ENCODE measurements around the gene GPR153. TPM values are rescaled to one million over a fixed set of nuclear protein-coding genes. Genes with fewer than 3 reads are reported as not detected.

GPR153 gene
- total RNA-seq, 1 experiment from 2014 or later, result 6.1 TPM

GRCh38 chr1:6252374-6252710 is 8.6 kb downstream of the GPR153 start:
- Histone ChIP-seq H3K9me3 (ENCODE audit: control insufficient read depth in 1 of 2, insufficient read depth in 1 of 2, low read depth in 1 of 2, low read length in 2 of 2) (no peaks in the 10 kb centered on the region), H3K36me3 (ENCODE audit: control insufficient read depth in 1 of 2, insufficient read depth in 2 of 2, low read length in 2 of 2) (no peaks in the 10 kb centered on the region), H3K4me1 (ENCODE audit: control insufficient read depth in 1 of 2, insufficient read depth in 2 of 2, low read length in 2 of 2) (peaks cover 8 to 14% of the 10 kb centered on the region in 2 experiments; a peak in 3 of 4 replicates), H3K9ac (ENCODE audit: low read length) (no peak overlapping the region), H3K4me2 (ENCODE audit: low read length) (no peak overlapping the region), H3K79me2 (ENCODE audit: insufficient read depth, low read length) (no peaks in the 10 kb centered on the region), H4K20me1 (ENCODE audit: insufficient read depth) (no peaks in the 10 kb centered on the region), H3K27ac (ENCODE audit: low read depth, low read length) (no peak overlapping the region), H3K9me2 (ENCODE audit: insufficient read depth) (no peaks in the 10 kb centered on the region), H2AFZ (ENCODE audit: low read depth, low read length, poor library complexity, severe bottlenecking) (no peak overlapping the region), H3K27me3 (ENCODE audit: insufficient read depth, low read length) (no peaks in the 10 kb centered on the region), H3K4me3 (replicated peaks in 1 of 2; ENCODE audit: low read depth in 1 of 2, low read length in 2 of 2) (no peak overlapping the region)
- no TSS peak for BruUV-seq (replicated peaks)
- intact Hi-C loops (cut with micrococcal nuclease), result no loop called here
- ChIA-PET RAD21 (ENCODE audit: low non-redundant PET in 1 of 2, low total read pairs in 2 of 2, uncharacterized antibody in 2 of 2, unreplicated experiment in 2 of 2) (no interaction called here), POLR2A (no interaction called here), CTCF (no interaction called here)
- no peak for ATAC-seq
- DNase-seq (ENCODE audit: low read depth, low spot score), result no peak
- TF ChIP-seq RAD21 (IDR thresholded peaks at IDR 0.05; ENCODE audit: low read depth), result no peak
- TF ChIP-seq TCF7L2 (IDR thresholded peaks at IDR 0.05; ENCODE audit: borderline replicate concordance, extremely low read depth, insufficient read depth, insufficient read length), result no peak
- no peak for TF ChIP-seq ZFX (IDR thresholded peaks at IDR 0.05)
- no peak for TF ChIP-seq ELF1 (IDR thresholded peaks at IDR 0.05; ENCODE audit: borderline replicate concordance, low read depth)
- no peak for TF ChIP-seq REST (IDR thresholded peaks at IDR 0.05; ENCODE audit: low read depth)
- no peak for TF ChIP-seq CEBPB (IDR thresholded peaks at IDR 0.05; ENCODE audit: low read depth)
- TF ChIP-seq POLR2A (IDR thresholded peaks at IDR 0.05; ENCODE audit: borderline replicate concordance, extremely low read depth, insufficient read depth, insufficient read length), result no peak
- TF ChIP-seq MAX (IDR thresholded peaks at IDR 0.05), result no peak
- TF ChIP-seq EGR1 (IDR thresholded peaks at IDR 0.05; ENCODE audit: low read depth), result no peak
- TF ChIP-seq ZBTB33 (IDR thresholded peaks at IDR 0.05; ENCODE audit: extremely low read depth, insufficient replicate concordance, low read length), result no peak
- TF ChIP-seq JUND (IDR thresholded peaks at IDR 0.05), result no peak
- TF ChIP-seq, protein P1, sequence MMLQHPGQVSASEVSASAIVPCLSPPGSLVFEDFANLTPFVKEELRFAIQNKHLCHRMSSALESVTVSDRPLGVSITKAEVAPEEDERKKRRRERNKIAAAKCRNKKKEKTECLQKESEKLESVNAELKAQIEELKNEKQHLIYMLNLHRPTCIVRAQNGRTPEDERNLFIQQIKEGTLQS (IDR thresholded peaks at IDR 0.05), result no peak
- TF ChIP-seq SP1 (IDR thresholded peaks at IDR 0.05; ENCODE audit: low read depth), result no peak
- TF ChIP-seq POLR2AphosphoS5 (IDR thresholded peaks at IDR 0.05; ENCODE audit: low read depth, low read length), result no peak
- TF ChIP-seq FOSL1 (IDR thresholded peaks at IDR 0.05; ENCODE audit: low read depth), result no peak
